KOPT-K1 (cell line): ENCODE results near the gene CNPPD1.
"Not testable (repeated sequence)": the region's sequence is repeated elsewhere in the genome, so short reads cannot be mapped to it uniquely, and the experiment has no call there.

ENCODE experiments used
- H3K27ac ChIP-seq: fragments of 200-600 bp; sonication (generic); 2 replicates; pipeline ENCODE4 v1.5.1; 2016; ENCODE audit warnings: antibody characterized with exemption, mild to moderate bottlenecking, low read depth, low read length; ENCODE audit not compliant: poor library complexity, severe bottlenecking
- H3K36me3 ChIP-seq: fragments of 200-600 bp; sonication (generic); 2 replicates; pipeline ENCODE4 v1.5.1; 2017; ENCODE audit warnings: antibody characterized with exemption, mild to moderate bottlenecking, low read length, moderate library complexity; ENCODE audit not compliant: insufficient read depth
- H3K9me3 ChIP-seq: fragments of 200-600 bp; sonication (generic); 2 replicates; pipeline ENCODE4 v1.5.1; 2017; ENCODE audit warnings: antibody characterized with exemption, low read length, mild to moderate bottlenecking; ENCODE audit not compliant: insufficient read depth, poor library complexity, severe bottlenecking

CNPPD1 gene

DNA sequence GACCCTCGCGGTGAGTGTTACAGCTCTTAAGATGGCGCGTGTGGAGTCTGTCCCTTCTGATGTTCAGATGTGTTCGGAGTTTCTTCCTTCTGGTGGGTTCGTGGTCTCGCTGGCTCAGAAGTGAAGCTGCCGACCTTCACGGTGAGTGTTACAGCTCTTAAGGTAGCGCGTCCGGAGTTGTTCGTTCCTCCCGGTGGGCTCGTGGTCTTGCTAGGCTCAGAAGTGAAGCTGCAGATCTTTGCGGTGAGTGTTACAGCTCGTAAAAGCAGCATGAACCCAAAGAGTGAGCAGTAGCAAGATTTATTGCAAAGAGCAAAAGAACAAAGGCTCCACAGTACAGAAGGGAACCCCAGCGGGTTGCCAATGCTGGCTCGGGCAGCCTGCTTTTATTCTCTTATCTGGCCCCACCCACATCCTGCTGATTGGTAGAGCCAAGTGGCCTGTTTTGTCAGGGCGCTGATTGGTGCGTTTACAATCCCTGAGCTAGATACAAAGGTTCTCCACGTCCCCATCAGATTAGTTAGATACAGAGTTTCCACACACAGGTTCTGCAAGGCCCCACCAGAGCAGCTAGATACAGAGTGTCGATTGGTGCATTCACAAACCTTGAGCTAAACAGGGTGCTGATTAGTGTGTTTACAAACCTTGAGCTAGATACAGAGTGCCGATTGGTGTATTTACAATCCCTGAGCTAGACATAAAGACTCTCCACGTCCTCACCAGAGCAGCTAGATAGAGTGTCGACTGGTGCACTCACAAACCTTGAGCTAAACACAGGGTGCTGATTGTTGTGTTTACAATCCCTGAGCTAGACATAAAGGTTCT lies 24.0 kb upstream of the CNPPD1 start:
- H3K27ac ChIP-seq, H3K9me3 ChIP-seq: not testable (repeated sequence)

DNA sequence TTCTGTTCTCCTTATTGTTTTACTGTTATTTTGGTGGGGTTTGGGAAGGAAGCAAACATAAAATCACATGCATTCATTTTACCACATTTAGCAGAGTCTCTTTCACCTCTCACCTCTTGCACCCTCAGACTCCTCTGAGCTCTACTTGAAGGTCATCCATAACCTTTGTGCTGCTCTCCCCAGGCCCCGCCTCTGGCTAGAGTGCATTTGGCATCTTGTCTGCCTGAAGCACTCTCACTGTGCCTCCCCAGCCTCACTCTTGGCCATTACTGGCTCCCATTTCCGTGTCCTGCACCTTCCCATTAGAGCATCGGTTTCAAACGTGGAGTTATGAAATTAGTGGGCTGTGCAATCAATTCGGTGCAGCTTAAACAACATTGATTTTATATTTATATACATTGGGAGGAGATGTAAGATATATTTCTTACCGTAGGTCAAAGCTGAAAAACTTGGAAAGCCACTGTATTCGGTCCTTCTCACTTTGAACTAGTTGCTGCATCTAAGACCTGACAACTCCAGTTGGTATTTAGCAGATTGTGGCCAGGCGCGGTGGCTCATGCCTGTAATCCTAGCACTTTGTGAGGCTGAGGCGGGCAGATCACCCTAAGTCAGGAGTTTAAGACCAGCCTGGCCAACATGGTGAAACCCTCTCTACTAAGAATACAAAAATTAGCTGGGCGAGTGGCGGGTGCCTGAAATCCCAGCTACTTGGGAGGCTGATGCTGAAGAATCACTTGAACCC lies 22.9 kb upstream of the CNPPD1 start:
- Histone ChIP-seq H3K9me3 (no peaks in the 10 kb centered on the region), H3K27ac (no peak overlapping the region), H3K36me3 (no peaks in the 10 kb centered on the region)

More for the DNA sequence above, 24.0 kb upstream of the CNPPD1 start:
- H3K36me3 ChIP-seq: not testable (repeated sequence)

DNA sequence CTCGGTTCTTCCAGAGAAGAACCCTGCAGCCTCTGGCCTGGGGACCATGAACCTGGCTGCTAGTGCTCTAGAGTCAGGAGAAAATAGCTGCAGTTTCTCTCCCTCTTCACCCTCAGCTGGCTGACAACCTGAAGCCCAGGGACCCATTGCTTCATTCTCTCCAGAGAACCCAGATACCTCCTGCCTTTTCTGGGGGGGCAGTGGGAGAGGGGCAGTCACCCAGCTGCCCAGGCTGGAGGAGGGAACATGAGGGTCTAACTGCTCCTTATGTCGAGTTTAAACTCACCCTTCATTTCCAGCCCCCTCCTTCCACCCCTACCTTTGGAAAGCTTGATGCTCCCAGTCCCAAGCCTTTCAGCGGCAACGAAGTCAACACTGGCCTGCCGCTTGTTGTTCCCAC lies 22.2 kb upstream of the CNPPD1 start:
- no peaks in the 10 kb centered on the region for H3K36me3 ChIP-seq
- H3K9me3 ChIP-seq: no peaks in the 10 kb centered on the region
- H3K27ac ChIP-seq: no peak overlapping the region

DNA sequence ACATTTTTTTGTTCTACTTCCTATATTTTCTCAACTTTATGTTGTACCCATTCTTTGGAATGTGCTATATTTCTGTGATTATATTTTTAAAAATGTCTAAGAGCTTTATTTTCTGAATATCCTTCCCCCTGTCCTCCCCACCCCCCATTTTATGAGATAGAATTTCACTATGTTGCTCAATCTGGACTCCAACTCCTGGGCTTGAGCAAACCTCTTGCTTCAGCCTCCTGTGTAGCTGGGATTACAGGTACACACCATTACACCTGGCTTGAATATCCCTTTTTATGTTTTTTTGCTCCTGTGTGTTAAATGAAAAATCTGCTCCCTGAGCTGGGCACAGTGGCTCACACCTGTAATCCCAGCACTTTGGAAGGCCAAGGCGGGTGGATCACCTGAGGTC lies 20.7 kb upstream of the CNPPD1 start:
- Histone ChIP-seq H3K36me3 (no peaks in the 10 kb centered on the region), H3K27ac (no peak overlapping the region)

DNA sequence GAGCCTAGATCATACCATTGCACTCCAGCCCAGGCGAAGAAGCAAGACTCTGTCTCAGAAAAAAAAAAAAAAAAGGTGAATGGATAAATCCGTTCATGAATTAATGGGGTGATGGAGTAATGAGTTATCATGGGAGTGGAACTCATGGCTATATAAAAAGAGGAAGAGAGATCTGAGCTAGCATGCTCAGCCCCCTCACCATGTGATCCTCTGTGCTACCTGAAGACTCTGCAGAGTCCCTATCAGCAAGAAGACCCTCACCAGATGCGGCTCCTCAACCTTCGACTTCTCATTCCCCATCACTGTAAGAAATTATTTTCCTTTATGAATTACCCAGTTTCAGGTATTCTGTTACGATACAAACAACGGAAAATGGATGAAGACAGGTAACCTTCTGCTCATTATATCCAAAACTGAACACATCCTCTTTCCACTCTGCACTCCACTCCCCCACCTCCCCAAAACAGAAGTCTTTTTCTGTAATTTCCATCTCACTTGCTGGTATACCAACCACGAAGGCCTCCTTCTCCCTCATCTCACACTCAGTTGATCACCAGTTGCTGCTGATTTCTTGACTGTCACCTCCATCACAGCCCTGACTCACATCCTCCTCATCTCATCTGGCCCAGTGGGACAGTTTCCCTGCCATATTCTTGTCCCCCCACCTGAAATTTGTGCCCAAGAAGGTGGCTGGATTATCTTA lies 10.2 kb upstream of the CNPPD1 start:
- Histone ChIP-seq H3K27ac (no peak overlapping the region), H3K36me3 (peaks cover 38% of the 10 kb centered on the region), H3K9me3 (no peaks in the 10 kb centered on the region)

More for the DNA sequence above, 20.7 kb upstream of the CNPPD1 start:
- no peaks in the 10 kb centered on the region for H3K9me3 ChIP-seq

DNA sequence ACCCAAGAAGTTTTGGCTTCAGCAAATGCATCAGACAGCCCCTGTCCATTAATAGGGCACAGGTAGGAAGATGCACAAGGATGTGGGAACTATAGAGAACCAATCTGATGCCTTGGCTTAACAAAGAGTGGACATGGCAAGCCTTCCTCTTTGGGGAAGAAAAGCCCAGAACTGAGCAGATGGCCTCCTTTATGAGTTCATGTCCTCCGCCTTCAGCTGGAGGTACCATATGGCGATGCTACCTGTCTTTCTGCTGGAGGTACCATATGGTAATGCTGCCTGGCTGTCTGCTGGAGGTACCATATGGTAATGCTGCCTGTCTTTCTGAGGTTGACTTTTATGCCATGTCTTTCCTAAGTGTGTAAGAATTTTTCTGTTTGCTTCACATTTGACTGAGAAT lies 7.4 kb upstream of the CNPPD1 start:
- no peak overlapping the region for H3K27ac ChIP-seq
- peaks cover 66% of the 10 kb centered on the region for H3K36me3 ChIP-seq
- no peaks in the 10 kb centered on the region for H3K9me3 ChIP-seq

DNA sequence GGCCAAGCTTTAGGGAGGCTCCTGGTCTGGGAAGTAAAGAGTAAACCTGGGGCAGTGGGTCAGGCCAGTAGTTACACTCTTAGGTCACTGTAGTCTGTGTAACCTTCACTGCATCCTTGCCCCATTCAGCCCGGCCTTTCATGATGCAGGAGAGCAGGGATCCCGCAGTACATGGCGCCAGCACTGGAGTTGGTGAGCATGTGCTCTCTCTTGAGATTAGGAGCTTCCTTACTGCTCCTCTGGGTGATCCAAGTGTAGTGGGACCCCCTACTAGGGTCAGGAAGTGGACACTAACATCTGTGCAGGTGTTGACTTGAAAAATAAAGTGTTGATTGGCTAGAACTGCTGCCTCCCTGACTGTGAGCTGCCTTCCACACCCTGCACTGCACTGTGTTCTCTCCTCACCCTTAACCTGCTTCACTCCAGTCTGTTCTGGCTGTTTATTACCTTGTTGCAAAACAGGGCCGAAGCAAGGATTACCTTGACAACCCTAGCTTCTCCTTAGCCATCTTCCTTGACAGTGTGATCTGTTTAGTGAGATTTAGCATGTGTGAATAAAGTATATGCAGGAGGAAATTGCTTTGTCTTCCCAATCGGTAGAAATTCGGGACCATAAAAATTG lies 6.5 kb upstream of the CNPPD1 start:
- Histone ChIP-seq H3K27ac (no peak overlapping the region), H3K36me3 (peaks cover 67% of the 10 kb centered on the region), H3K9me3 (no peaks in the 10 kb centered on the region)

DNA sequence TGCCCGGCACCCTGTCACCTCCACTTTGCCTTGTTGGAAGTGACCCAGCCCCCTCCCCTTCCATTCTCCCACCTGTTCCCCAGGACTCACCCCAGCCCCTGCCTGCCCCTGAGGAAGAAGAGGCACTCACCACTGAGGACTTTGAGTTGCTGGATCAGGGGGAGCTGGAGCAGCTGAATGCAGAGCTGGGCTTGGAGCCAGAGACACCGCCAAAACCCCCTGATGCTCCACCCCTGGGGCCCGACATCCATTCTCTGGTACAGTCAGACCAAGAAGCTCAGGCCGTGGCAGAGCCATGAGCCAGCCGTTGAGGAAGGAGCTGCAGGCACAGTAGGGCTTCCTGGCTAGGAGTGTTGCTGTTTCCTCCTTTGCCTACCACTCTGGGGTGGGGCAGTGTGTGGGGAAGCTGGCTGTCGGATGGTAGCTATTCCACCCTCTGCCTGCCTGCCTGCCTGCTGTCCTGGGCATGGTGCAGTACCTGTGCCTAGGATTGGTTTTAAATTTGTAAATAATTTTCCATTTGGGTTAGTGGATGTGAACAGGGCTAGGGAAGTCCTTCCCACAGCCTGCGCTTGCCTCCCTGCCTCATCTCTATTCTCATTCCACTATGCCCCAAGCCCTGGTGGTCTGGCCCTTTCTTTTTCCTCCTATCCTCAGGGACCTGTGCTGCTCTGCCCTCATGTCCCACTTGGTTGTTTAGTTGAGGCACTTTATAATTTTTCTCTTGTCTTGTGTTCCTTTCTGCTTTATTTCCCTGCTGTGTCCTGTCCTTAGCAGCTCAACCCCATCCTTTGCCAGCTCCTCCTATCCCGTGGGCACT lies 5.8 kb upstream of the CNPPD1 start:
- Histone ChIP-seq H3K9me3 (no peaks in the 10 kb centered on the region), H3K27ac (no peak overlapping the region), H3K36me3 (peaks cover 67% of the 10 kb centered on the region)

DNA sequence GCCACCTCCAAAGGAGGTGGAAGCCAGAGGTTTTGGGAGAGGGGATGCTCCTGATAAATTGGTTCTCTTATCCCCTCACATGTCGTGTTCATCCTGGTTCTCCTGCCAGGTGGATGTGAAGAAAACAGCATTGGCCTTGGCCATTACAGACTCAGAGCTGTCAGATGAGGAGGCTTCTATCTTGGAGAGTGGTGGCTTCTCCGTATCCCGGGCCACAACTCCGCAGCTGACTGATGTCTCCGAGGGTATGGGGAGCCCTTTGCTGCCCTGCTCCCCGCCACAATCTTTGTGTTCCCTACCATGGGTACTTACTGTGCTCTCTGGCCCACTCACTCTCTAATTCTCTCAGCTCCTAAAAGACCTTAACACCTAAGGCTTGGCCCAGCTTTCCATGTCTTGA lies 4.8 kb upstream of the CNPPD1 start:
- Histone ChIP-seq H3K27ac (no peak overlapping the region), H3K36me3 (peaks cover 67% of the 10 kb centered on the region), H3K9me3 (no peaks in the 10 kb centered on the region)

DNA sequence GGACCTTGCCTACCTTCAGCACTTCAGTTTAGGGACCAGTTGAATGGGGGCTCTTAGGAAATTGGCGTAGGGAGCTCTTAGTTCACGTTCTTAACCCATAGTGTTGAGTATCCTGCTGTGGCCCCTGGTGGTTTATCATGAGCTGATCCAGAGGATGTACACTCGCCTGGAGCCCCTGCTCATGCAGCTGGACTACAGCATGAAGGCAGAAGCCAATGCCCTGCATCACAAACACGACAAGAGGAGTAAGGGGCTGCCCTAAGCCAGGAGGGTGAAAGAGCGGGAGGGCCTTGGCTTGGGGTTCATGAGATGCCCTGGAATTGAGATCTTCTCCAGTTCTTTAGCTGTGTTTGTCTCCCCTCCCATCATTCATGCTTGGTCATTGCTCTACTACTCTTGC lies 4.2 kb upstream of the CNPPD1 start:
- Histone ChIP-seq H3K9me3 (no peaks in the 10 kb centered on the region), H3K27ac (no peak overlapping the region), H3K36me3 (peaks cover 67% of the 10 kb centered on the region)

DNA sequence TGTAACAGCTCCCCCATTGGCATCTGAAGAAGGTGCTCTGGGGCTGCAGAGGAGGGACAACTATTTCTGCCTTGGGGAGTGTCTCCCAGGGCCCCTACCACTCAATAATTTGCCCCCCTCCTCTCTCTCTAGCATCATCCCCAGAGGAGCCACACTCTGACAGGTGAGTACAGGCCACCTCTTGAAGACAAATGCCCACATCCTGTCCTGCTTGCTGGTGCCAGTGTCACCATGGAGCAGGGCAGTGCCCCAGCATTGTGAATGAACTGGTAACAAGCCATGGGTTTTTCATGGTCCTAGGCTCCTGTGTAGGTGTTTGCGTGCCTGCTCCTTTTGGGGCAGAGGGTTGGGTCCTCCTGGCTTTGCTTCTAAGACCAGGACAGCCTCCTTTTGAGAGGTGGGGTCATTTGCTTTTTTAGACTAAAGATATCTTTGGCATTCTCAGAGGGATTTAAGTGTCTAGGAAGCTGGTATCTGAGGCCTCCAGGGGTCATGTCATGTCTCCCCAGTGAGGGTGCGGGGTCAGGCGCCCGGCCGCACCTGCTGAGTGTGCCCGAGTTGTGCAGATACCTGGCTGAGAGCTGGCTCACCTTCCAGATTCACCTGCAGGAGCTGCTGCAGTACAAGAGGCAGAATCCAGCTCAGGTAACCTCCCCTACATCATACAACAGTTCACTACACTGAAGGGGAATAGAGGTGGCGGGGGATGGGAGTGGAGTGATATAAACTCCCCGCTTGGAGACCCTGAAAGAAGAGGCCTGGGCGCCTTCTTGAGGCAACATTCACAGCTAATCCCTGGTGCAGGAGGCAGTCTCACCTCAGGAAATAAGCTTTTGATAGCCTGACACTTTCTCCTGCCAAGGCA lies 3.1 kb upstream of the CNPPD1 start:
- Histone ChIP-seq H3K27ac (no peak overlapping the region), H3K36me3 (peaks cover 60% of the 10 kb centered on the region), H3K9me3 (no peaks in the 10 kb centered on the region)

DNA sequence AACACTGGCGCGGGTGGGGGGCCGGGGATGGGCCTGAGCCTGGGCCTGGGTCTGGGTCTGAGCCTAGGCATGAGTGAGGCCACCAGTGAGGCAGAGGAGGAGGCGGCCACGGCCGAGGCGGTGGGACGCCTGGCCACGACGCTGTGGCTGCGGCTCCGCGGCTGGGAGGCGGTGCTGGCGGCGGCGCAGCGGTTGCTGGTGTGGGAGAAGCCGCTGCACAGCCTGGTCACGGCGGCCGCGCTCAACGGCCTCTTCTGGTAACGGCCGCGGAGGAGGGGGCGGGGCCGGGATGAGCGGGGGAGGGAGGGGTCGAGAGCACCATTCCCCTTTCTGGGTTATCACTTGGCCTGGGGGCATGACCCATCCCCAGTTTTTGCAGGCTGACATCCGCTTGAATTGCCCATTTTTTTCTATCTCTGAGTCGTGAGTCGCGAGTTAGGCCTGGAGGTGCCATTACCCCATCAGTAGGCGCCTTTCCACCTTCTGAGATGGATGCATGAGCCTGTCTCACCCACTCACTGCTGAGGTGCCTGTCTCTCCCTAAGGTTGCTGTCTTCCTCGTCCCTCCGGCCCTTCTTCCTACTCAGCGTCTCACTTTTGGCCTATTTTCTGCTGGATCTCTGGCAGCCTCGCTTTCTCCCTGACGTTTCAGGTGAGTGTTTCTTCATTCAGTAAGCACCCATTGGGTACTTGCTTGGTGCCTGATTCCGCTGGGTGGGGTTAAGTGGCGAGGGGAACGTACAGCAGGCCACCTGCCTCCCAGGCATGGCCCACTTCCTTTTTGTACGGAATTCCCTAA lies 1.9 kb upstream of the CNPPD1 start:
- Histone ChIP-seq H3K36me3 (peaks cover 60% of the 10 kb centered on the region), H3K27ac (peak overlapping the region; percentile 93), H3K9me3 (no peaks in the 10 kb centered on the region)
